ENCODE data around the gene RAB6D. TPM values are rescaled to one million over a fixed set of nuclear protein-coding genes. Genes with fewer than 3 reads are reported as not detected.
"Not testable (repeated sequence)": the region's sequence is repeated elsewhere in the genome, so short reads cannot be mapped to it uniquely, and the experiment has no call there.

Gene RAB6D
- total RNA-seq (0.28 TPM), polyA plus RNA-seq (0.21 TPM)
- long read RNA-seq, donor 1, result 0 reads
- long read RNA-seq, donor 2, partial matches to known transcripts, result 0 of 2 reads
- long read RNA-seq, donor 2, other reads (novel, unspliced or antisense), result 0 of 2 reads
- long read RNA-seq, donor 3, result 0 reads
- long read RNA-seq, donor 4, partial matches to known transcripts, result 0 of 4 reads
- long read RNA-seq, donor 4, other reads (novel, unspliced or antisense), result 0 of 4 reads
- long read RNA-seq, donor 5, partial matches to known transcripts, result 0 of 1 reads
- long read RNA-seq, donor 5, other reads (novel, unspliced or antisense), result 0 of 1 reads
- long read RNA-seq, donor 6, result 0 reads
- long read RNA-seq, donor 7, partial matches to known transcripts, result 0 of 1 reads
- long read RNA-seq, donor 7, other reads (novel, unspliced or antisense), result 0 of 1 reads
- long read RNA-seq, donor 8, result 0 reads
- long read RNA-seq, donor 9, result 0 reads
- long read RNA-seq, donor 10, result 0 reads

- H3K4me1 ChIP-seq (ENCODE audit: control insufficient read depth in 2 of 2, insufficient read depth in 2 of 2, low read length in 2 of 2); H3K4me3 ChIP-seq (ENCODE audit: low read length in 2 of 2); H3K27ac ChIP-seq (ENCODE audit: low read depth in 1 of 2, low read length in 1 of 2); H3K36me3 ChIP-seq (ENCODE audit: control insufficient read depth in 2 of 2, insufficient read depth in 2 of 2, low read length in 1 of 2); H3K9me3 ChIP-seq (ENCODE audit: control insufficient read depth in 2 of 2, insufficient read depth in 1 of 2, low read length in 1 of 2); DNase-seq (ENCODE audit: low read depth in 6 of 9, low spot score in 9 of 9): not testable (repeated sequence)
- peaks cover 5 to 33% of the 10 kb centered on the region in 2 donors for H3K27me3 ChIP-seq (ENCODE audit: control insufficient read depth in 2 of 2, insufficient read depth in 1 of 2, low read length in 1 of 2)
- WGBS, result 2% methylated on average over 37 of the region's 50 CpGs
These were observed at the start of gene RAB6D for GRCh38 chr2:131363703-131364186. RAB6D (minus strand) TSS chr2:131364168; CDS start chr2:131363720, 448 bp downstream.

GRCh38 chr2:131413148-131413747 is 49.3 kb upstream of the RAB6D start:
- peaks cover 0 to 5% of the 10 kb centered on the region in 2 donors for H3K4me1 ChIP-seq (ENCODE audit: control insufficient read depth in 2 of 2, insufficient read depth in 2 of 2, low read length in 2 of 2)
- peak in 7 of 9 donors; percentile 26 to 70 (median 51) for DNase-seq (ENCODE audit: low read depth in 6 of 9, low spot score in 9 of 9)
- no peaks in the 10 kb centered on the region for H3K36me3 ChIP-seq (ENCODE audit: control insufficient read depth in 2 of 2, insufficient read depth in 2 of 2, low read length in 1 of 2)
- H3K4me3 ChIP-seq (ENCODE audit: low read length in 2 of 2), result no peak overlapping the region
- no peak overlapping the region for H3K27ac ChIP-seq (ENCODE audit: low read depth in 1 of 2, low read length in 1 of 2)
- H3K27me3 ChIP-seq (ENCODE audit: control insufficient read depth in 2 of 2, insufficient read depth in 1 of 2, low read length in 1 of 2), result peaks cover 0 to 7% of the 10 kb centered on the region in 2 donors
- 4% methylated on average over 7 of the region's 7 CpGs for WGBS
- H3K9me3 ChIP-seq (ENCODE audit: control insufficient read depth in 2 of 2, insufficient read depth in 1 of 2, low read length in 1 of 2), result no peaks in the 10 kb centered on the region

DNA sequence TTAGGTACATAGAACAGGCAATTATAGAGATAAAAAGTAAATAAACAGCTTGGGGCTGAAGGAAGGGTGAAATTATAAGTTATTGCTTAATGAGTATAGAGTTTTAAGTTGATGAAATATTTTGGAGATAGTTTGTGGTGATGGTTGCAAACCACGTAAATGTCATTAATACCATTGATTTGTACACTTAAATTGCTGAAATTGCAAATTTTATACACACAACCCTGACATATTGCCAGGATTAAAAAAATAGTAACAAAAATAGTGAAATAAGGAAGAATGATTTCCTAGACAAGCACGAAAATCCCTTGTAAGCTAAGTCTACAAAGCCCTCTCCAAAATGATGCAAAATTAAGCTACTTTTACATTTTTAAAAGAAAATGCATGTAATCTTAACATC is 46.2 kb upstream of the RAB6D start:
- WGBS, result 92% methylated on average over 2 of the region's 2 CpGs
- H3K9me3 ChIP-seq (ENCODE audit: control insufficient read depth in 2 of 2, insufficient read depth in 1 of 2, low read length in 1 of 2), result no peaks in the 10 kb centered on the region
- no peak for DNase-seq (ENCODE audit: low read depth in 6 of 9, low spot score in 9 of 9)
- peaks cover 0 to 2% of the 10 kb centered on the region in 2 donors for H3K27me3 ChIP-seq (ENCODE audit: control insufficient read depth in 2 of 2, insufficient read depth in 1 of 2, low read length in 1 of 2)
- no peaks in the 10 kb centered on the region for H3K36me3 ChIP-seq (ENCODE audit: control insufficient read depth in 2 of 2, insufficient read depth in 2 of 2, low read length in 1 of 2)
- no peak overlapping the region for H3K27ac ChIP-seq (ENCODE audit: low read depth in 1 of 2, low read length in 1 of 2)
- no peak overlapping the region for H3K4me3 ChIP-seq (ENCODE audit: low read length in 2 of 2)
- H3K4me1 ChIP-seq (ENCODE audit: control insufficient read depth in 2 of 2, insufficient read depth in 2 of 2, low read length in 2 of 2), result peaks cover under 1 to 5% of the 10 kb centered on the region in 2 donors

GRCh38 chr2:131408778-131409177 is 44.8 kb upstream of the RAB6D start:
- H3K4me1 ChIP-seq (ENCODE audit: control insufficient read depth in 2 of 2, insufficient read depth in 2 of 2, low read length in 2 of 2), result peaks cover 2 to 5% of the 10 kb centered on the region in 2 donors
- no peaks in the 10 kb centered on the region for H3K36me3 ChIP-seq (ENCODE audit: control insufficient read depth in 2 of 2, insufficient read depth in 2 of 2, low read length in 1 of 2)
- peaks cover 0 to 1% of the 10 kb centered on the region in 2 donors for H3K27me3 ChIP-seq (ENCODE audit: control insufficient read depth in 2 of 2, insufficient read depth in 1 of 2, low read length in 1 of 2)
- no peak overlapping the region for H3K4me3 ChIP-seq (ENCODE audit: low read length in 2 of 2)
- H3K9me3 ChIP-seq (ENCODE audit: control insufficient read depth in 2 of 2, insufficient read depth in 1 of 2, low read length in 1 of 2), result no peaks in the 10 kb centered on the region
- H3K27ac ChIP-seq (ENCODE audit: low read depth in 1 of 2, low read length in 1 of 2), result no peak overlapping the region
- DNase-seq (ENCODE audit: low read depth in 6 of 9, low spot score in 9 of 9), result no peak

- Histone ChIP-seq H3K27ac (ENCODE audit: low read depth in 1 of 2, low read length in 1 of 2) (no peak overlapping the region), H3K9me3 (ENCODE audit: control insufficient read depth in 2 of 2, insufficient read depth in 1 of 2, low read length in 1 of 2) (no peaks in the 10 kb centered on the region), H3K4me3 (ENCODE audit: low read length in 2 of 2) (no peak overlapping the region), H3K36me3 (ENCODE audit: control insufficient read depth in 2 of 2, insufficient read depth in 2 of 2, low read length in 1 of 2) (no peaks in the 10 kb centered on the region), H3K4me1 (ENCODE audit: control insufficient read depth in 2 of 2, insufficient read depth in 2 of 2, low read length in 2 of 2) (peaks cover 2 to 5% of the 10 kb centered on the region in 2 donors), H3K27me3 (ENCODE audit: control insufficient read depth in 2 of 2, insufficient read depth in 1 of 2, low read length in 1 of 2) (no peaks in the 10 kb centered on the region)
- no peak for DNase-seq (ENCODE audit: low read depth in 6 of 9, low spot score in 9 of 9)
These were observed 44.2 kb upstream of the RAB6D start for GRCh38 chr2:131408207-131408606.

GRCh38 chr2:131404753-131405152 is 40.8 kb upstream of the RAB6D start:
- no peaks in the 10 kb centered on the region for H3K36me3 ChIP-seq (ENCODE audit: control insufficient read depth in 2 of 2, insufficient read depth in 2 of 2, low read length in 1 of 2)
- H3K4me3 ChIP-seq (ENCODE audit: low read length in 2 of 2), result no peak overlapping the region
- H3K27ac ChIP-seq (ENCODE audit: low read depth in 1 of 2, low read length in 1 of 2), result peak overlapping the region in 1 of 2 donors; percentile 15
- peaks cover 2 to 5% of the 10 kb centered on the region in 2 donors for H3K4me1 ChIP-seq (ENCODE audit: control insufficient read depth in 2 of 2, insufficient read depth in 2 of 2, low read length in 2 of 2)
- 52% methylated on average over 12 of the region's 12 CpGs for WGBS
- H3K9me3 ChIP-seq (ENCODE audit: control insufficient read depth in 2 of 2, insufficient read depth in 1 of 2, low read length in 1 of 2), result no peaks in the 10 kb centered on the region
- no peaks in the 10 kb centered on the region for H3K27me3 ChIP-seq (ENCODE audit: control insufficient read depth in 2 of 2, insufficient read depth in 1 of 2, low read length in 1 of 2)
- peak in 1 of 9 donors; percentile 24 for DNase-seq (ENCODE audit: low read depth in 6 of 9, low spot score in 9 of 9)

DNA sequence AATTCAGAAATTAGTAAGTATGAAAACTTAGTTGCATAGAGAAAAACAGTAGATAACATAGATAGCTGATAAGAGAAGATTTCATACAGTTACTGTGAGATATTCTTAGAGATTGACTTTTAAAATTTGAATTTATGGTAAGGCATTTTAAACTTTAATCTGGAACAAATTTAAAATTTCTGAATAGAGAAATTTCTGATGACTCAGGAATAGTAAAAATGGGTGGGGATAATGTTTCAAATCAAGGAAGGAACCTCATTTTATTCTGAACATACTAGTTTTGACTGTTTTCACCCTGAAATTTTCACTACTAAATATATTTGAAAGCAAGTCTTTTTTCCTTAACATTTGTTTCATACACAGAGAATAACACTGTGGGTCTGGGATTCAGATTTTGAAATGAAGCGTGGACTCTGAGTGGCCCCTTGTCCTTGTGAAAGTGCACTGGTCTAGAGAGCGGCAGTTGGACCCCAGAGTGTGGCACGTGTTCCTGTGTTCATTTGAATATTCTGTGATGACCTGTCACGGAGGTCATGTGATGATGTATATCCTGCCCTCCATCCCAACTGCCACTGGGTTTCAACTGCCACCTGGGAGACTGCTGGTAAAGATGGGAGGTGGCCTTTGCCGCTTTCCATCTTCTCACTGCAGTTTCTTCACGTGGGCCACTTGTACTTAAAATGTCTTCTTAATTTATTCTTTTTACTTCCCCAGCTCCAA is 38.5 kb upstream of the RAB6D start:
- no peaks in the 10 kb centered on the region for H3K36me3 ChIP-seq (ENCODE audit: control insufficient read depth in 2 of 2, insufficient read depth in 2 of 2, low read length in 1 of 2)
- DNase-seq (ENCODE audit: low read depth in 6 of 9, low spot score in 9 of 9), result no peak
- 81% methylated on average over 6 of the region's 6 CpGs for WGBS
- H3K4me1 ChIP-seq (ENCODE audit: control insufficient read depth in 2 of 2, insufficient read depth in 2 of 2, low read length in 2 of 2), result peaks cover 0 to 2% of the 10 kb centered on the region in 2 donors
- no peak overlapping the region for H3K27ac ChIP-seq (ENCODE audit: low read depth in 1 of 2, low read length in 1 of 2)
- no peaks in the 10 kb centered on the region for H3K9me3 ChIP-seq (ENCODE audit: control insufficient read depth in 2 of 2, insufficient read depth in 1 of 2, low read length in 1 of 2)
- H3K4me3 ChIP-seq (ENCODE audit: low read length in 2 of 2), result no peak overlapping the region
- H3K27me3 ChIP-seq (ENCODE audit: control insufficient read depth in 2 of 2, insufficient read depth in 1 of 2, low read length in 1 of 2), result no peaks in the 10 kb centered on the region

- no peaks in the 10 kb centered on the region for H3K36me3 ChIP-seq (ENCODE audit: control insufficient read depth in 2 of 2, insufficient read depth in 2 of 2, low read length in 1 of 2)
- no peaks in the 10 kb centered on the region for H3K9me3 ChIP-seq (ENCODE audit: control insufficient read depth in 2 of 2, insufficient read depth in 1 of 2, low read length in 1 of 2)
- peaks cover 0 to 2% of the 10 kb centered on the region in 2 donors for H3K4me1 ChIP-seq (ENCODE audit: control insufficient read depth in 2 of 2, insufficient read depth in 2 of 2, low read length in 2 of 2)
- no peak for DNase-seq (ENCODE audit: low read depth in 6 of 9, low spot score in 9 of 9)
- 84% methylated on average over 4 of the region's 4 CpGs for WGBS
- H3K4me3 ChIP-seq (ENCODE audit: low read length in 2 of 2), result no peak overlapping the region
- H3K27me3 ChIP-seq (ENCODE audit: control insufficient read depth in 2 of 2, insufficient read depth in 1 of 2, low read length in 1 of 2), result no peaks in the 10 kb centered on the region
- H3K27ac ChIP-seq (ENCODE audit: low read depth in 1 of 2, low read length in 1 of 2), result no peak overlapping the region
These were observed 36.9 kb upstream of the RAB6D start for GRCh38 chr2:131400849-131401248.

- H3K36me3 ChIP-seq (ENCODE audit: control insufficient read depth in 2 of 2, insufficient read depth in 2 of 2, low read length in 1 of 2); H3K9me3 ChIP-seq (ENCODE audit: control insufficient read depth in 2 of 2, insufficient read depth in 1 of 2, low read length in 1 of 2); H3K27me3 ChIP-seq (ENCODE audit: control insufficient read depth in 2 of 2, insufficient read depth in 1 of 2, low read length in 1 of 2); H3K4me1 ChIP-seq (ENCODE audit: control insufficient read depth in 2 of 2, insufficient read depth in 2 of 2, low read length in 2 of 2); H3K27ac ChIP-seq (ENCODE audit: low read depth in 1 of 2, low read length in 1 of 2); DNase-seq (ENCODE audit: low read depth in 6 of 9, low spot score in 9 of 9); H3K4me3 ChIP-seq (ENCODE audit: low read length in 2 of 2): not testable (repeated sequence)
- 98% methylated on average over 4 of the region's 4 CpGs for whole genome bisulfite sequencing
These were observed 36.5 kb upstream of the RAB6D start for GRCh38 chr2:131400441-131400840.

Measured in thymus (tissue), 14 donors.